ENCODE measurements around the gene TFCP2L1. TPM values are rescaled to one million over a fixed set of nuclear protein-coding genes. Genes with fewer than 3 reads are reported as not detected.

The TFCP2L1 gene
- total RNA-seq, 1 experiment from 2014 or later, result 1.8 TPM

DNA sequence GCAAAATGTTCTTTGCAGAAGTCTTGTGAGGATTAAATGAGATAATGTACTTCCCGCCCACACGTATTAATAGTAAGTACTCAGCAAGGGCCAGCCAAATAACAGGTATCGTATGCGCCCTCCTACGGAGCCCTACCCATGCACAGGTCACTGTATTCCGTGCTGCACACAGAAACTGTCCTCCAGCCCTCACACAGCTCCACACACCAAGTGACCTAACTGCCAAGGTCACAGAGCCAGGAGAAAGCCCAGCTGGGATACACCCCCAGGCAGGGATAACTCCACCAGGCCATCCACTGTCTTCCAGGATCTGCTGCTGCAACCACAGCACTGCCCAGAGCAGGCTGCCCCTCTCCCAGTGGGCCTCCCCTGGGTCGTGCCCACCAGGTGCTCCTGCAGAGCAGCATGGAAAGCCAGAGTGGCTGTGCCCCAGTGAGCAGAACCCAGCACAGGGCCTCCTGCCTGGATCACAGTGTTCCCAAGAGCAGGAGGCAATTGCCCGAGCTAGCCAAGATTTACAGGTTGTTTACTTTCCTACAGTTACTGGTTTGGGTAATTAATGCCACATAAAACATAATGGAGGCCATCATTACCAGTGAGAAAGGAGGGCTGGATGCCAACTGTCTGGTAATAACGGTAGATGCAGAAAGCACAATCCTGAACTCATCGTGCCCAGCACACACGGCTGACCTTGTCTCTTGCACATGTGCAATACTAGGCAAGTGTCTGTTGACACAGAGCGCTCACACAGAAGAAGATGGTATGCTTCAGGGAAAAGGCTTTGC, 24.4 kb downstream of the TFCP2L1 start:
- Histone ChIP-seq H4K5ac (ENCODE audit: insufficient read length, low read depth, low read length) (no peak overlapping the region), H3K27ac (ENCODE audit: insufficient read length, low read depth, low read length) (no peak overlapping the region), H3K4me2 (ENCODE audit: insufficient read depth, insufficient read length, low read length) (no peak overlapping the region), H2BK12ac (ENCODE audit: insufficient read length, low read depth, low read length) (no peak overlapping the region), H2BK120ac (ENCODE audit: low read depth, low read length, poor library complexity, severe bottlenecking) (no peak overlapping the region), H3K4me1 (ENCODE audit: insufficient read depth, low read length) (no peaks in the 10 kb centered on the region), H3K23ac (ENCODE audit: insufficient read length, low read depth, low read length) (no peak overlapping the region), H4K91ac (ENCODE audit: insufficient read length, low read depth, low read length) (no peak overlapping the region), H3K23me2 (ENCODE audit: insufficient read length, low read depth, low read length, poor library complexity, severe bottlenecking) (no peaks in the 10 kb centered on the region), H4K8ac (replicated peaks; ENCODE audit: insufficient read length, low read depth, low read length) (no peak overlapping the region), H3K56ac (ENCODE audit: insufficient read length, low read depth, low read length) (no peak overlapping the region), H3K14ac (ENCODE audit: insufficient read depth, low read length) (no peak overlapping the region), H3K9ac (ENCODE audit: extremely low read depth, insufficient read length, low read length) (no peak overlapping the region), H2AK5ac (ENCODE audit: insufficient read length, low read length) (no peak overlapping the region), H4K20me1 (ENCODE audit: control insufficient read depth, insufficient read depth, insufficient read length) (no peaks in the 10 kb centered on the region), H3T11ph (ENCODE audit: low read length) (no peak overlapping the region), H2BK20ac (ENCODE audit: low read depth, low read length, poor library complexity, severe bottlenecking) (no peak overlapping the region), H2AFZ (ENCODE audit: low read length) (no peak overlapping the region), H3K18ac (ENCODE audit: insufficient read length, low read depth, low read length) (no peak overlapping the region), H3K27me3 (ENCODE audit: insufficient read depth, low read length) (no peaks in the 10 kb centered on the region), H3K9me3 (ENCODE audit: control insufficient read depth, low read depth, low read length) (no peaks in the 10 kb centered on the region), H3K4ac (ENCODE audit: low read depth, low read length) (no peak overlapping the region), H3K79me1 (ENCODE audit: insufficient read depth, low read depth, low read length, poor library complexity, severe bottlenecking) (no peaks in the 10 kb centered on the region), H2BK5ac (ENCODE audit: insufficient read length, low read length) (no peak overlapping the region), H3K79me2 (ENCODE audit: insufficient read depth, low read length) (no peaks in the 10 kb centered on the region), H2BK15ac (ENCODE audit: low read depth, low read length) (no peak overlapping the region)
- Mint-ChIP-seq H3K9me3 (no peaks in the 10 kb centered on the region), H3K4me1 (peaks cover 6% of the 10 kb centered on the region in 2 experiments), H3K36me3 (ENCODE audit: insufficient read depth in 1 of 3, low read depth in 3 of 3) (no peaks in the 10 kb centered on the region), H3K27ac (no peak overlapping the region), H3K4me3 (no peak overlapping the region), H3K27me3 (ENCODE audit: low read depth) (peaks cover 3% of the 10 kb centered on the region)
- no peak for DNase-seq
- TF ChIP-seq, protein P1, sequence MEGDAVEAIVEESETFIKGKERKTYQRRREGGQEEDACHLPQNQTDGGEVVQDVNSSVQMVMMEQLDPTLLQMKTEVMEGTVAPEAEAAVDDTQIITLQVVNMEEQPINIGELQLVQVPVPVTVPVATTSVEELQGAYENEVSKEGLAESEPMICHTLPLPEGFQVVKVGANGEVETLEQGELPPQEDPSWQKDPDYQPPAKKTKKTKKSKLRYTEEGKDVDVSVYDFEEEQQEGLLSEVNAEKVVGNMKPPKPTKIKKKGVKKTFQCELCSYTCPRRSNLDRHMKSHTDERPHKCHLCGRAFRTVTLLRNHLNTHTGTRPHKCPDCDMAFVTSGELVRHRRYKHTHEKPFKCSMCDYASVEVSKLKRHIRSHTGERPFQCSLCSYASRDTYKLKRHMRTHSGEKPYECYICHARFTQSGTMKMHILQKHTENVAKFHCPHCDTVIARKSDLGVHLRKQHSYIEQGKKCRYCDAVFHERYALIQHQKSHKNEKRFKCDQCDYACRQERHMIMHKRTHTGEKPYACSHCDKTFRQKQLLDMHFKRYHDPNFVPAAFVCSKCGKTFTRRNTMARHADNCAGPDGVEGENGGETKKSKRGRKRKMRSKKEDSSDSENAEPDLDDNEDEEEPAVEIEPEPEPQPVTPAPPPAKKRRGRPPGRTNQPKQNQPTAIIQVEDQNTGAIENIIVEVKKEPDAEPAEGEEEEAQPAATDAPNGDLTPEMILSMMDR (conservative IDR thresholded peaks at IDR 0.05), result no peak
- WGBS (ENCODE audit: extremely low coverage, insufficient read length, low lambda C conversion rate), result no CpG with 5 or more reads among the region's 12 CpGs

Data from H9 (cell line).